CD14-positive monocyte (primary cell): ENCODE data around the gene ARHGAP45. TPM values are rescaled to one million over a fixed set of nuclear protein-coding genes. Genes with fewer than 3 reads are reported as not detected.

Experiments
- DNase-seq, 3 donors: peaks; one replicate each; pipeline ENCODE4 v3.0.0-alpha.2; 2011 to 2022
- H2AFZ ChIP-seq: 2 replicates; pipeline ENCODE4 v1.6.0; 2012; ENCODE audit warnings: mild to moderate bottlenecking, low read depth, low read length, inconsistent platforms; ENCODE audit not compliant: insufficient read depth, poor library complexity, severe bottlenecking
- H3K27ac ChIP-seq, 2 donors: 1 replicate in 1 of 2; 2 replicates in 1 of 2; pipeline ENCODE4 v1.5.1; 2012 to 2013; ENCODE audit warnings: low read length in 2 of 2, control low read depth in 1 of 2, inconsistent platforms in 1 of 2, low read depth in 1 of 2, mild to moderate bottlenecking in 1 of 2
- H3K27me3 ChIP-seq, 2 donors: one replicate each; pipeline versions ENCODE4 v1.6.0 to v1.6.1; 2011 to 2013; ENCODE audit warnings: low read length in 2 of 2; ENCODE audit not compliant: control insufficient read depth in 2 of 2, insufficient read depth in 2 of 2
- H3K36me3 ChIP-seq, 2 donors: replicated peaks in 1 of 2; 1 replicate in 1 of 2; 2 replicates in 1 of 2; pipeline versions ENCODE4 v1.5.1 to v1.6.1; 2012 to 2013; ENCODE audit warnings: low read length in 2 of 2, control low read depth in 1 of 2, inconsistent platforms in 1 of 2, mild to moderate bottlenecking in 1 of 2; ENCODE audit not compliant: insufficient read depth in 2 of 2, control insufficient read depth in 1 of 2
- H3K4me1 ChIP-seq, 2 donors: 1 replicate in 1 of 2; 2 replicates in 1 of 2; pipeline versions ENCODE4 v1.5.1 to v1.6.1; 2012 to 2013; ENCODE audit warnings: low read length in 2 of 2, control low read depth in 1 of 2, inconsistent platforms in 1 of 2, mild to moderate bottlenecking in 1 of 2, moderate library complexity in 1 of 2; ENCODE audit not compliant: insufficient read depth in 2 of 2, control insufficient read depth in 1 of 2
- H3K4me2 ChIP-seq: replicated peaks from 2 replicates; pipeline ENCODE3; 2012; ENCODE audit warnings: low read length, moderate library complexity, mild to moderate bottlenecking; ENCODE audit not compliant: poor library complexity, severe bottlenecking; ENCODE audit errors: extremely low read depth
- H3K4me3 ChIP-seq, 3 experiments: fragments of 200-600 bp in 1 of 3; sonication (generic) in 1 of 3; replicated peaks in 1 of 3; 1 replicate in 2 of 3; 2 replicates in 1 of 3; pipeline ENCODE4 v1.5.1; 2011 to 2013; ENCODE audit warnings: low read length in 3 of 3, mild to moderate bottlenecking in 3 of 3, control low read depth in 2 of 3, low read depth in 2 of 3, inconsistent platforms in 1 of 3, moderate library complexity in 1 of 3
- H3K79me2 ChIP-seq: 2 replicates; pipeline ENCODE4 v1.6.0; 2012; ENCODE audit warnings: mild to moderate bottlenecking, control low read depth, inconsistent platforms, low read length, moderate library complexity; ENCODE audit not compliant: insufficient read depth
- H3K9ac ChIP-seq: 2 replicates; pipeline ENCODE4 v1.6.0; 2017; ENCODE audit warnings: low read length, mild to moderate bottlenecking; ENCODE audit not compliant: insufficient read depth, poor library complexity, severe bottlenecking
- H3K9me3 ChIP-seq, 2 donors: replicated peaks in 1 of 2; 1 replicate in 1 of 2; 2 replicates in 1 of 2; pipeline versions ENCODE4 v1.5.1 to v1.6.1; 2012 to 2013; ENCODE audit warnings: low read length in 2 of 2, control low read depth in 1 of 2; ENCODE audit not compliant: control insufficient read depth in 1 of 2, insufficient read depth in 1 of 2
- H4K20me1 ChIP-seq: 2 replicates; pipeline ENCODE4 v1.6.0; 2012; ENCODE audit warnings: mild to moderate bottlenecking, low read length, control low read depth, moderate library complexity; ENCODE audit not compliant: insufficient read depth
- H3K27ac Mint-ChIP-seq, 7 donors: one replicate each; pipeline ENCODE4 v1.8.0; 2020; ENCODE audit warnings: mild to moderate bottlenecking in 7 of 7, mixed read lengths in 7 of 7, moderate library complexity in 6 of 7, inconsistent platforms in 2 of 7
- H3K27me3 Mint-ChIP-seq, 3 donors: one replicate each; pipeline ENCODE4 v1.8.0; 2021 to 2022; ENCODE audit warnings: low read depth in 3 of 3, mild to moderate bottlenecking in 3 of 3, mixed read lengths in 3 of 3, moderate library complexity in 3 of 3, inconsistent platforms in 1 of 3
- H3K36me3 Mint-ChIP-seq, 2 donors: one replicate each; pipeline ENCODE4 v1.8.0; 2020; ENCODE audit warnings: mixed read lengths in 2 of 2, inconsistent platforms in 1 of 2, mild to moderate bottlenecking in 1 of 2
- H3K4me1 Mint-ChIP-seq: one replicate; pipeline ENCODE4 v1.8.0; 2020; ENCODE audit warnings: mild to moderate bottlenecking, mixed read lengths
- H3K4me3 Mint-ChIP-seq, 2 donors: one replicate each; pipeline ENCODE4 v1.8.0; 2020; ENCODE audit warnings: mild to moderate bottlenecking in 2 of 2, mixed read lengths in 2 of 2, moderate library complexity in 1 of 2
- H3K9me3 Mint-ChIP-seq, 7 donors: one replicate each; pipeline ENCODE4 v1.8.0; 2020 to 2022; ENCODE audit warnings: mixed read lengths in 7 of 7, mild to moderate bottlenecking in 6 of 7, moderate library complexity in 6 of 7, inconsistent platforms in 2 of 7
- CTCF ChIP-seq: fragments of 200-600 bp; IDR thresholded peaks from one replicate; pipeline ENCODE4 v1.8.0; 2022; ENCODE audit warnings: antibody characterized with exemption, mild to moderate bottlenecking
- WGBS: methylation state at CpG from one replicate; pipeline ENCODE4 v1.1.5; 2013; ENCODE audit warnings: missing lambda C conversion rate; ENCODE audit not compliant: insufficient coverage; 5-methylcytosine and 5-hydroxymethylcytosine counted together
- intact Hi-C, 2 donors: fragments of 100-400 bp; cut with micrococcal nuclease; formaldehyde crosslinking; loops; one replicate each; pipeline versions ENCODE4 v1.15.0 to v1.15.1; 2023
- polyA plus RNA-seq, 3 donors: library from polyadenylated mRNA; depleted of rRNA in 1 of 3; unstranded in 2 of 3; stranded (reverse) in 1 of 3; fragments of 300-500 nt in 2 of 3; fragments of >200 nt in 1 of 3; fragmentation: Illumina TruSeq in 2 of 3; gene quantifications; 1 replicate in 2 of 3; 2 replicates in 1 of 3; pipeline ENCODE4 v1.2.3, GENCODE V29; 2012 to 2021

ARHGAP45 gene
- polyA plus RNA-seq, 3 donors = 108 to 308 (median 137) TPM

GRCh38 chr19:1087813-1088415, 20.9 kb downstream of the ARHGAP45 start:
- Histone ChIP-seq H4K20me1 (peaks cover 84% of the 10 kb centered on the region), H3K4me3 (peak overlapping the region in 1 of 3 experiments; percentile 47), H3K36me3 (peaks cover 70 to 73% of the 10 kb centered on the region in 2 donors), H3K9me3 (no peaks in the 10 kb centered on the region), H3K4me2 (peak overlapping the region; percentile 59), H3K79me2 (peaks cover 63% of the 10 kb centered on the region), H3K4me1 (peaks cover 58 to 77% of the 10 kb centered on the region in 2 donors), H3K27ac (peak overlapping the region; percentile 95 to 97), H2AFZ (no peak overlapping the region), H3K9ac (peak overlapping the region; percentile 77), H3K27me3 (no peaks in the 10 kb centered on the region)
- no peak for TF ChIP-seq CTCF
- H3K4me1 Mint-ChIP-seq = peaks cover 59% of the 10 kb centered on the region
- intact Hi-C loops = loop anchor here (2.0 kb wide), 2 partner anchors 15 kb away; partner anchors contain the start of gene GPX4 (in 1 of the 2)
- 2% methylated on average over 20 of the region's 27 CpGs for WGBS
- H3K9me3 Mint-ChIP-seq = no peaks in the 10 kb centered on the region
- H3K4me3 Mint-ChIP-seq = peak overlapping the region; percentile 44 to 64
- H3K27ac Mint-ChIP-seq = peak overlapping the region; percentile 97 to 99 (median 98)
- peaks cover 47 to 71% of the 10 kb centered on the region in 2 donors for H3K36me3 Mint-ChIP-seq
- H3K27me3 Mint-ChIP-seq = peaks cover 0 to 5% (median 0%) of the 10 kb centered on the region in 3 donors
- DNase-seq = peak; percentile 91 to 96 (median 96)

DNA sequence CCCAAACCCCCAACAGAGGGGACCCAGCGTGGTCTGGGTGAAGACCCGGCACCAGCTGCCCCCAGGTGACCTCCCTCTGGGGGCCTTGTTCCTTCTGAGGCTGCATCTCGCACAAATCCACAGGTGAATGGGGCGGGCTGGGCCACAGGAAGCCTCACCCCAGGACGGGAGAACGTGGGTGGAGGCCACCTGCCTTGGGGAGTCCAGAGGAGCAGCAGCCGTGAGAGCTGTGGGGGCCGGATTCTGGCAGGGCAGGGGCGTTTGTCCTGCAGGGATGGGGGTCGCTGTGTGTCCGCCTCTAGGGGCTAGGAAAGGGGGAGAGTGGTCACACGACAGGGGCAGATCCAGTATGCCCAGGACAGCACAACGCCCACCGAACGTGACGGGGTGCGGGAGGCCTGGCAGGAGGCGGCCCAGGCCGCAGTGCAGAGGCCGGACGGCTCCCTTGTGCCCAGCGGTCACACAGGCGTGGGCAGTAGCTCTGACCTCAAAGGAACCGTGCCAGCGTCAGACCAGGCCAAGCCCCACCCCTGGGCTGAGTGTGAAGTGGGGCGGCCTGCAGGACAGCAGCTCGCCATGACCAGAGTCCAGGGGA, 21.5 kb downstream of the ARHGAP45 start:
- Mint-ChIP-seq H3K27ac (peak overlapping the region; percentile 97 to 99 (median 98)), H3K27me3 (peaks cover 0 to 5% (median 0%) of the 10 kb centered on the region in 3 donors), H3K4me1 (peaks cover 64% of the 10 kb centered on the region), H3K4me3 (peak overlapping the region in 1 of 2 donors; percentile 21), H3K36me3 (peaks cover 50 to 72% of the 10 kb centered on the region in 2 donors), H3K9me3 (no peaks in the 10 kb centered on the region)
- H3K9me3 ChIP-seq = no peaks in the 10 kb centered on the region
- peaks cover 63% of the 10 kb centered on the region for H3K79me2 ChIP-seq
- no peak for TF ChIP-seq CTCF
- peaks cover 70 to 73% of the 10 kb centered on the region in 2 donors for H3K36me3 ChIP-seq
- peaks cover 56 to 77% of the 10 kb centered on the region in 2 donors for H3K4me1 ChIP-seq
- H3K4me2 ChIP-seq = peak overlapping the region; percentile 59
- DNase-seq = no peak
- no peak overlapping the region for H2AFZ ChIP-seq
- peak overlapping the region in 1 of 3 experiments; percentile 47 for H3K4me3 ChIP-seq
- intact Hi-C loops = no loop called here
- peak overlapping the region; percentile 77 for H3K9ac ChIP-seq
- 59% methylated on average over 22 of the region's 27 CpGs for WGBS
- H3K27me3 ChIP-seq = no peaks in the 10 kb centered on the region
- H4K20me1 ChIP-seq = peaks cover 84% of the 10 kb centered on the region
- H3K27ac ChIP-seq = peak overlapping the region; percentile 95 to 97
